H1 (cell line): ENCODE results near the gene CD1D. TPM values are rescaled to one million over a fixed set of nuclear protein-coding genes. Genes with fewer than 3 reads are reported as not detected.

Source experiments
- CTCF ChIA-PET: fragments of 300-600 bp; sonication (Branson Sonifier 250); formaldehyde crosslinking; loops from one replicate; lab custom pipeline; 2021; ENCODE audit not compliant: partially characterized antibody; lab: Charles Lee
- POLR2A ChIA-PET: fragments of 300-600 bp; sonication (Branson Sonifier 250); formaldehyde crosslinking; loops from one replicate; lab custom pipeline; 2021; ENCODE audit warnings: inconsistent platforms; ENCODE audit not compliant: partially characterized antibody; lab: Charles Lee
- DNase-seq, 2 experiments: peaks; one replicate each; pipeline versions ENCODE4 v3.0.0 to v3.0.0-alpha.2; 2010 to 2022; ENCODE audit warnings: low spot score in 2 of 2, low read depth in 1 of 2, mixed read lengths in 1 of 2
- FAIRE-seq: peaks from 2 replicates; lab custom pipeline; 2011; peaks lifted over from hg19 to GRCh38; lab: Jason Lieb, UNC
- H2AFZ ChIP-seq: 2 replicates; pipeline ENCODE4 v1.8.1; 2012; ENCODE audit warnings: low read length, inconsistent platforms
- H2AK5ac ChIP-seq: 2 replicates; pipeline ENCODE4 v1.6.1; 2013; ENCODE audit warnings: low read depth, low read length
- H2BK120ac ChIP-seq: replicated peaks from 2 replicates; pipeline ENCODE3; 2013; ENCODE audit warnings: low read depth, low read length, inconsistent platforms
- H2BK12ac ChIP-seq: 2 replicates; pipeline ENCODE4 v1.6.1; 2013; ENCODE audit warnings: low read depth, low read length
- H2BK15ac ChIP-seq: 2 replicates; pipeline ENCODE4 v1.6.1; 2013; ENCODE audit warnings: low read length
- H2BK20ac ChIP-seq: 2 replicates; pipeline ENCODE4 v1.6.1; 2013; ENCODE audit warnings: low read length
- H2BK5ac ChIP-seq: 2 replicates; pipeline ENCODE4 v1.6.1; 2013; ENCODE audit warnings: low read depth, low read length
- H3K14ac ChIP-seq: 2 replicates; pipeline ENCODE4 v1.6.1; 2013; ENCODE audit warnings: inconsistent platforms; ENCODE audit not compliant: insufficient read length
- H3K18ac ChIP-seq: 2 replicates; pipeline ENCODE4 v1.6.1; 2013; ENCODE audit warnings: low read length; ENCODE audit errors: extremely low read depth
- H3K23ac ChIP-seq: 2 replicates; pipeline ENCODE4 v1.6.1; 2013; ENCODE audit warnings: inconsistent platforms; ENCODE audit not compliant: insufficient read length
- H3K23me2 ChIP-seq: 2 replicates; pipeline ENCODE4 v1.6.1; 2013; ENCODE audit warnings: low read depth, low read length
- H3K27ac ChIP-seq: 2 replicates; pipeline ENCODE4 v1.6.1; 2011; ENCODE audit warnings: low read depth, low read length, inconsistent platforms
- H3K27me3 ChIP-seq, 4 experiments: replicated peaks in 1 of 4; 1 replicate in 1 of 4; 2 replicates in 3 of 4; pipeline versions ENCODE4 v1.6.1 to v1.8.1; 2011 to 2013; ENCODE audit warnings: low read length in 3 of 4, mild to moderate bottlenecking in 3 of 4, inconsistent platforms in 2 of 4, mixed read lengths in 2 of 4, moderate library complexity in 1 of 4; ENCODE audit not compliant: control insufficient read depth in 3 of 4, insufficient read depth in 3 of 4; ENCODE audit errors: extremely low read depth in 1 of 4
- H3K36me3 ChIP-seq, 4 experiments: 2 replicates each; pipeline versions ENCODE4 v1.6.1 to v1.8.1; 2011 to 2013; ENCODE audit warnings: mild to moderate bottlenecking in 4 of 4, low read length in 3 of 4, moderate library complexity in 2 of 4, control low read depth in 1 of 4, inconsistent platforms in 1 of 4; ENCODE audit not compliant: insufficient read depth in 4 of 4, control insufficient read depth in 2 of 4
- H3K4ac ChIP-seq: replicated peaks from 2 replicates; pipeline ENCODE3; 2013; ENCODE audit warnings: low read length, low read depth, mixed read lengths, inconsistent platforms; ENCODE audit not compliant: insufficient read length
- H3K4me1 ChIP-seq, 4 experiments: replicated peaks in 1 of 4; 1 replicate in 1 of 4; 2 replicates in 3 of 4; pipeline versions ENCODE4 v1.6.1 to v1.8.1; 2011 to 2013; ENCODE audit warnings: low read length in 3 of 4, inconsistent platforms in 2 of 4, mixed read lengths in 1 of 4; ENCODE audit not compliant: insufficient read depth in 4 of 4, control insufficient read depth in 3 of 4
- H3K4me2 ChIP-seq, 2 experiments: 2 replicates each; pipeline versions ENCODE4 v1.6.1 to v1.8.1; 2011 to 2013; ENCODE audit warnings: low read depth in 2 of 2, low read length in 2 of 2, control low read depth in 1 of 2, inconsistent platforms in 1 of 2, mild to moderate bottlenecking in 1 of 2; ENCODE audit not compliant: insufficient read depth in 1 of 2
- H3K4me3 ChIP-seq, 4 experiments: fragments of 200-600, 300-600 bp in 1 of 4; sonication (generic), shearing (Covaris generic), sonication (Bioruptor Twin) in 1 of 4; 2 replicates each; pipeline versions ENCODE4 v1.5.1 to v1.8.1; 2011 to 2016; ENCODE audit warnings: low read length in 4 of 4, low read depth in 3 of 4, control low read depth in 2 of 4, inconsistent platforms in 2 of 4, mild to moderate bottlenecking in 2 of 4, mixed read lengths in 1 of 4, moderate library complexity in 1 of 4; ENCODE audit not compliant: insufficient read depth in 2 of 4; ENCODE audit errors: extremely low read depth in 1 of 4
- H3K56ac ChIP-seq: replicated peaks from 2 replicates; pipeline ENCODE3; 2013; ENCODE audit warnings: low read depth, mild to moderate bottlenecking, mixed read lengths, low read length, inconsistent platforms; ENCODE audit not compliant: insufficient read length
- H3K79me1 ChIP-seq: 2 replicates; pipeline ENCODE4 v1.6.1; 2013; ENCODE audit warnings: low read depth, low read length, control low read depth
- H3K79me2 ChIP-seq, 2 experiments: 2 replicates each; pipeline versions ENCODE4 v1.6.1 to v1.8.1; 2012 to 2013; ENCODE audit warnings: low read length in 2 of 2, mild to moderate bottlenecking in 2 of 2, inconsistent platforms in 1 of 2; ENCODE audit not compliant: insufficient read depth in 2 of 2, control insufficient read depth in 1 of 2
- H3K9ac ChIP-seq, 4 experiments: replicated peaks in 1 of 4; 1 replicate in 1 of 4; 2 replicates in 3 of 4; pipeline versions ENCODE4 v1.6.1 to v1.8.1; 2011 to 2013; ENCODE audit warnings: low read depth in 3 of 4, low read length in 3 of 4, control low read depth in 2 of 4, mild to moderate bottlenecking in 2 of 4, moderate library complexity in 2 of 4, inconsistent platforms in 1 of 4; ENCODE audit errors: extremely low read depth in 1 of 4
- H3K9me3 ChIP-seq, 2 experiments: 2 replicates each; pipeline versions ENCODE4 v1.6.1 to v1.8.1; 2012 to 2013; ENCODE audit warnings: mild to moderate bottlenecking in 2 of 2, moderate library complexity in 2 of 2, control low read depth in 1 of 2, inconsistent platforms in 1 of 2, low read depth in 1 of 2, low read length in 1 of 2, mixed read lengths in 1 of 2; ENCODE audit not compliant: insufficient read depth in 2 of 2
- H4K20me1 ChIP-seq, 2 experiments: replicated peaks in 1 of 2; 2 replicates each; pipeline versions ENCODE3 to v1.8.1; 2011 to 2013; ENCODE audit warnings: inconsistent platforms in 2 of 2, low read length in 2 of 2, mild to moderate bottlenecking in 1 of 2; ENCODE audit not compliant: insufficient read depth in 2 of 2, control insufficient read depth in 1 of 2
- H4K5ac ChIP-seq: 2 replicates; pipeline ENCODE4 v1.6.1; 2013; ENCODE audit warnings: low read length, low read depth, mixed read lengths, inconsistent platforms; ENCODE audit not compliant: insufficient read length
- H4K8ac ChIP-seq: 2 replicates; pipeline ENCODE4 v1.8.0; 2013; ENCODE audit warnings: mild to moderate bottlenecking, moderate library complexity, low read length, inconsistent platforms; ENCODE audit not compliant: insufficient read depth; ENCODE audit errors: extremely low read depth
- H4K91ac ChIP-seq: replicated peaks from 2 replicates; pipeline ENCODE3; 2013; ENCODE audit warnings: low read length, mixed read lengths, inconsistent platforms; ENCODE audit not compliant: insufficient read length
- EZH2 ChIP-seq: fragments of 200-600 bp; sonication (generic); IDR thresholded peaks from 2 replicates; pipeline ENCODE4 v1.7.1; 2012; ENCODE audit warnings: low read depth, mild to moderate bottlenecking, moderate library complexity, low read length, inconsistent platforms; ENCODE audit not compliant: severe bottlenecking
- HDAC6 ChIP-seq: IDR thresholded peaks from one replicate; pipeline ENCODE4 v1.7.1; 2012; ENCODE audit warnings: low read depth, mild to moderate bottlenecking, inconsistent platforms, low read length, moderate library complexity
- KDM5A ChIP-seq: fragments of 200-600 bp; IDR thresholded peaks from 2 replicates; pipeline ENCODE4 v1.7.1; 2012; ENCODE audit warnings: mild to moderate bottlenecking, low read length, inconsistent platforms, mixed read lengths
- MAFK ChIP-seq: IDR thresholded peaks from 2 replicates; pipeline ENCODE4 v1.6.1; 2012; ENCODE audit warnings: low read depth, mild to moderate bottlenecking, improper control_type of control experiment, low read length
- polyA plus RNA-seq, 7 experiments: library from polyadenylated mRNA; depleted of rRNA in 3 of 7; stranded (reverse) in 5 of 7; unstranded in 2 of 7; fragments of >200 nt in 5 of 7; fragments of 200-250 nt in 2 of 7; gene quantifications; 1 replicate in 5 of 7; 2 replicates in 1 of 7; 4 replicates in 1 of 7; pipeline versions ENCODE4 v1.2.1 to v1.2.3, GENCODE V29; 2011 to 2013; ENCODE audit warnings: missing spikeins in 2 of 7, mixed read lengths in 2 of 7
- total RNA-seq: library from RNA; stranded (reverse); fragmentation: NEBNext Ultra II Directional; extraction: Animal tissue kit (Norgen Biotek cat#: 25700); gene quantifications from 2 replicates; pipeline ENCODE4 v1.2.1, GENCODE V29; 2021

Gene CD1D
- total and polyA plus RNA-seq, 2 of the 8 experiments (the other 6 are each of a cell fraction or from before 2014, with no cell fraction given), result 1.1 to 1.6 TPM

DNA sequence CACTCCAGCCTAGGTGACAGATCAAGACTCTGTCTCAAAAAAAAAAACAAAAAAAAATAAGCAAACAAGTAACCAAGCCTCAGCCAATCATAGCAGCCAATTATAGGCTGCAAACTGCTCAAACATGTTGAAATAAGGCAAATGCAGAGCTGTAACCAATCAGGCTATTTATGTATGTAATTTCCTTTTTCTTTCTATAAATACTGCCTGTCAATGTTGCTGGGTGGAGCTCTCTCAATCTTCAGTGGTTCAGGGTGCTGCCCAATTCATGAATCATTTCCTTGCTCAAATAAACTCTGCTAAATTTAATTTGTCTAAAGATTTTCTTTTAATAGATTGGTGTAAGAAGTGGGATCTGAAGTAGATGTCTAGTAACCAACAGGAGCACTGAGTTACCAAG lies 11.6 kb upstream of the CD1D start:
- Histone ChIP-seq H3K36me3 (no peaks in the 10 kb centered on the region), H4K5ac (no peak overlapping the region), H3K23ac (no peak overlapping the region), H2AK5ac (no peak overlapping the region), H2BK20ac (no peak overlapping the region), H2AFZ (no peak overlapping the region), H3K79me1 (no peaks in the 10 kb centered on the region), H3K27ac (no peak overlapping the region), H3K4me3 (no peak overlapping the region), H3K9me3 (no peaks in the 10 kb centered on the region), H3K18ac (no peak overlapping the region), H4K8ac (no peak overlapping the region), H3K4ac (no peak overlapping the region), H2BK120ac (no peak overlapping the region), H4K91ac (no peak overlapping the region), H2BK5ac (no peak overlapping the region), H3K23me2 (no peaks in the 10 kb centered on the region), H3K14ac (no peak overlapping the region), H3K27me3 (no peaks in the 10 kb centered on the region), H2BK15ac (no peak overlapping the region), H2BK12ac (no peak overlapping the region), H3K56ac (no peak overlapping the region), H4K20me1 (no peaks in the 10 kb centered on the region), H3K4me2 (no peak overlapping the region), H3K9ac (no peak overlapping the region), H3K4me1 (no peaks in the 10 kb centered on the region), H3K79me2 (no peaks in the 10 kb centered on the region)
- ChIA-PET POLR2A (no interaction called here), CTCF (interaction anchor here (0.6 to 1.2 kb wide), 3 partner anchors 53 to 83 kb away, joined by 3 read pairs; no protein-coding TSS in a partner anchor)
- DNase-seq (no peak), FAIRE-seq (no peak)
- TF ChIP-seq KDM5A, result no peak
- TF ChIP-seq EZH2, result no peak
- TF ChIP-seq MAFK, result no peak
- no peak for TF ChIP-seq HDAC6
